GM10266 (cell line): ENCODE results near the gene KLK14.

Source experiments
- DNase-seq: peaks from one replicate; pipeline ENCODE4 v3.0.0; 2012; ENCODE audit errors: extremely low spot score
- TF ChIP-seq, protein P1 (sequence below): IDR thresholded peaks from 2 replicates; pipeline ENCODE4 v1.5.1; 2012; ENCODE audit warnings: mild to moderate bottlenecking, low read depth; ENCODE audit not compliant: control insufficient read depth, insufficient read depth; ENCODE audit errors: missing control alignments

KLK14 gene, protein sequence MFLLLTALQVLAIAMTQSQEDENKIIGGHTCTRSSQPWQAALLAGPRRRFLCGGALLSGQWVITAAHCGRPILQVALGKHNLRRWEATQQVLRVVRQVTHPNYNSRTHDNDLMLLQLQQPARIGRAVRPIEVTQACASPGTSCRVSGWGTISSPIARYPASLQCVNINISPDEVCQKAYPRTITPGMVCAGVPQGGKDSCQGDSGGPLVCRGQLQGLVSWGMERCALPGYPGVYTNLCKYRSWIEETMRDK

DNA sequence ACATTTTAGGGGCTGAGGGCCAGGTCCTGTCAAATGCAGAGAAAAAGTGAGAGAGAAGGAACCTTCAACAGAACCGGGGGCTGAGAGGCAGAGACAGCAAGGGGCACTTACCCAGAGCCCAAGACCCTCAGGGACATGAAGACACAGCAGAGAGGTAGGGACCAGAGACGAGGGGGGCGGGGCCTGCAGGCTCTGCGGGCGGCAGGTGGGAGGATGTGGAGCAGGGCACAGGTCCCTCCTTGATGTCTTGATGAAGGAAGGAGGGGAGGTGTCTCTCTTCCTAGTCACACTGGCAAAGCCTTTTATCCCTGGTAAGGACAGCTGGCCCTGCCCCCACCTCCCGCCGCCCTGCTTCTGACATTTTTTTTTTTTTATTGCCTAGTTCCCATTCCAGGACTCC lies at the start of gene KLK14:
Gene KLK14, minus strand, starts transcription at position 277 of the 400 bp plus-strand sequence. Its CDS starts 273 bp downstream, at position 4.
- DNase-seq, result no peak
- TF ChIP-seq, protein P1, sequence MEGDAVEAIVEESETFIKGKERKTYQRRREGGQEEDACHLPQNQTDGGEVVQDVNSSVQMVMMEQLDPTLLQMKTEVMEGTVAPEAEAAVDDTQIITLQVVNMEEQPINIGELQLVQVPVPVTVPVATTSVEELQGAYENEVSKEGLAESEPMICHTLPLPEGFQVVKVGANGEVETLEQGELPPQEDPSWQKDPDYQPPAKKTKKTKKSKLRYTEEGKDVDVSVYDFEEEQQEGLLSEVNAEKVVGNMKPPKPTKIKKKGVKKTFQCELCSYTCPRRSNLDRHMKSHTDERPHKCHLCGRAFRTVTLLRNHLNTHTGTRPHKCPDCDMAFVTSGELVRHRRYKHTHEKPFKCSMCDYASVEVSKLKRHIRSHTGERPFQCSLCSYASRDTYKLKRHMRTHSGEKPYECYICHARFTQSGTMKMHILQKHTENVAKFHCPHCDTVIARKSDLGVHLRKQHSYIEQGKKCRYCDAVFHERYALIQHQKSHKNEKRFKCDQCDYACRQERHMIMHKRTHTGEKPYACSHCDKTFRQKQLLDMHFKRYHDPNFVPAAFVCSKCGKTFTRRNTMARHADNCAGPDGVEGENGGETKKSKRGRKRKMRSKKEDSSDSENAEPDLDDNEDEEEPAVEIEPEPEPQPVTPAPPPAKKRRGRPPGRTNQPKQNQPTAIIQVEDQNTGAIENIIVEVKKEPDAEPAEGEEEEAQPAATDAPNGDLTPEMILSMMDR, result no peak

DNA sequence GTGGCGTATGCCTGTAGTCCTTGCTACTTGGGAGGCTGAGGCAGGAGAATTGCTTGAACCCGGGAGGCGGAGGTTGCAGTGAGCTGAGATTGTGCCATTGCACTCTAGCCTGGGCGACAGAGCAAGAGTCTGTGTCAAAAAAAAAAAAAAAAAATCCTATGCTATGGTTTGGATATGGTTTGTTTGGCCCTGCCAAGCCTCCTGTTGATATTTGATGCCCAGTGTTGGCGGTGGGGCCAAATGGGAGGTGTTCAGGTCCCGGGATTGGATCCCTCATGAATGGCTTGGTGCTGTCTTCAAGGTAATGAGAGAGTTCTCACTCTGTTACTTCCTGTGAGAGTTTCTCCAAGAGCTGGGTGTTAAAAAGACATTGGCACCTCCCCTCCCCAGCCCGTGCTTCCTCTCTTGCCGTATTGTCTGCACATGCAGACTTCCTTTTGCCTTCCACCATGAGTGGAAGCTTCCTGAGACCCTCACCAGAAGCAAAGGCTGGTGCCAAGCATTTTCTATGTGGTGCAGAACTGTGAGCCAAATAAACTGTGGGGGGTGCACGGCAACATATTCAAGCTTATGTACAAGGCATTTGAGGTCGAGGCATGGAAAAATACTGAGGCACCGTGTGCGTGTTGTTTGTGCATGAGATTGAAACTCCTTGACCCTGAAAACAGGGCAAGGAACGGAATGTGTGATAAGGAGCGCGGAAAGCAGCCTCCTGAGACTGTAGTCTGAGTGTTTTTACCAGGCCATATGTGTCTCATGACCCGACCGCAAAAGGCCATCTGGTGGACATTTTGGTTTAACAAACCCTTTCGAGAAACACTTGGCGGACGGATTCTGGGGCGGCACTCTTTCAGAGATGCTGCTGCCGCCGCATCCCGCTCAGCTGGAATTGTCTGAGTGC lies 49.3 kb upstream of the KLK14 start:
- DNase-seq, result no peak
- TF ChIP-seq, protein P1, result no peak

DNA sequence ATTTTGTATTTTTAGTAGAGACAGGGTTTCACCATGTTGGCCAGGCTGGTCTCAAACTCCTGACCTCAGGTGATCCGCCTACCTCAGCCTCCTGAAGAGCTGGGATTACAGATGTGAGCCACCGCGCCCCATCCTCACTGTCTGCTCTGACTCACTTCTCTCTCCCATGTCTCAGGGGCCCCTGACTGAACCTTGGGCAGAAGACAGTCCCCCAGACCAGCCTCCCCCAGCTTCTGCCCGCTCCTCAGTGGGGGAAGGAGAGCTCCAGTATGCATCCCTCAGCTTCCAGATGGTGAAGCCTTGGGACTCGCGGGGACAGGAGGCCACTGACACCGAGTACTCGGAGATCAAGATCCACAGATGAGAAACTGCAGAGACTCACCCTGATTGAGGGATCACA lies 47.0 kb upstream of the KLK14 start:
- TF ChIP-seq, protein P1, result no peak
- no peak for DNase-seq

DNA sequence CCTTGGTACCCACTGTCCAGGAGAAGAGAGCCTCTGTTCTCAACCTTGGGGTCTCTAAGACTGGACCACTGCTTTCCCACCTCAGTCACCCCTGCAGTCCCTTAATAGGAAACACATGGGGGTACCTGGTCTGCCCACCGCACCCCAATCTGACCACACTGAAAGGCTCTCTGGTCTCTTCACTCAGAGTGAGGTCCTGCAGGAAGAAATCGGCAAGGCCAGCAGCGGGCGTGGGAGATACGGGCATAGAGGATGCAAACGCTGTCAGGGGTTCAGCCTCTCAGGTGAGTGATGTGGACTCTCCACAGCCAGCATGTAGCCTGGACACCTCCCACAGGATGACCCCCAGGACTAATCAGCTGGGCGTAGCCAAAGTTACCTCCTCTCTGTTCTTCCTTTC lies 45.5 kb upstream of the KLK14 start:
- TF ChIP-seq, protein P1, result no peak
- no peak for DNase-seq

DNA sequence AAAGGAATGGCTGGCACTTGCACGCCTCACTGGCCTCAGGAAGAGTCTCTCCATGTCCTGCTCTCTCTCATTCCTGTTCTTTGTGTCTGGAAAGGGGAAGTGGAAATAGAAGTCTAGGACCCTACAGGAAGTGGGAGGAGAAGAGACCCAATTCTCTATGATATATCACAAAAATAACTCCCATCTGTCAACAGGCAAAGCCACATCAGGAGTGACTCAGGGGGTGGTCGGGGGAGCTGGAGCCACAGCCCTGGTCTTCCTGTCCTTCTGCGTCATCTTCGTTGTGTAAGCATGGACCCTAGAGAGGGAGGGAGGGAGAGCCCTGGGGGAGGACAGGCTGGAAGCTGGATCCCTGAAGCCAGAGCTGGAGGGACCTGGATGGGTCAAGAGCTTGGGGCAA lies 45.1 kb upstream of the KLK14 start:
- no peak for DNase-seq
- TF ChIP-seq, protein P1, result no peak

DNA sequence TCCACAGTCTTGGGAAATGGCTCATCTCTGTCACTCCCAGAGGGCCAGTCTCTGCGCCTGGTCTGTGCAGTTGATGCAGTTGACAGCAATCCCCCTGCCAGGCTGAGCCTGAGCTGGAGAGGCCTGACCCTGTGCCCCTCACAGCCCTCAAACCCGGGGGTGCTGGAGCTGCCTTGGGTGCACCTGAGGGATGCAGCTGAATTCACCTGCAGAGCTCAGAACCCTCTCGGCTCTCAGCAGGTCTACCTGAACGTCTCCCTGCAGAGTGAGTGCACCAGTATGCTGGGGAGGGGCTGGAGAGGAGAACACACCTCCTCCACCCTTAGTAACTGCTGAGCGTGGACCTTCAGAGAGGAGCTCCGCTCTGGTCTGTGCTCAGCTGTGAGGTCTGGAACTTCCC lies 44.3 kb upstream of the KLK14 start:
- TF ChIP-seq, protein P1, result no peak

More for the DNA sequence above, 44.3 kb upstream of the KLK14 start:
- no peak for DNase-seq
